ENCODE measurements around the gene HOXD3. TPM values are rescaled to one million over a fixed set of nuclear protein-coding genes. Genes with fewer than 3 reads are reported as not detected.

HOXD3 gene
- total RNA-seq, 1 experiment from 2014 or later: not detected

DNA sequence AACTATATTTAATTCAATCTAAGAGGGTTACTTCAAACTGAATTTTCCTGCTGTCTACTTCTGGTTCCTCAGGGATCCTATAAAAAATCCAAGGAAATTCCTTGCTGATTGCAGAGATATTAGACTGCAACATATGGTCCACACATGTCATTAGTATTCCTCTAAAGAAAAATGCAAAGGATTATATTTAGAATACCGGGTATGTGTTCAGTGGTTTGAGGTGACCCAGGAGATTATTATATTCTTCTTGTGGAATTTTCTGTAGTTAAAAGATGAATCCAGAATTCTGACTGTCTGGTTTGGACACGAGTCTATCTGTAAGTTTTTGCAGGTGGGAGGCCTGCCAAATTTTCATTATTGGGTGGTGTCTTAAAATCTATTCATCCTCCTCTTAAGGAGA lies 49.6 kb downstream of the HOXD3 start:
- no peak for DNase-seq (ENCODE audit: low read depth)

DNA sequence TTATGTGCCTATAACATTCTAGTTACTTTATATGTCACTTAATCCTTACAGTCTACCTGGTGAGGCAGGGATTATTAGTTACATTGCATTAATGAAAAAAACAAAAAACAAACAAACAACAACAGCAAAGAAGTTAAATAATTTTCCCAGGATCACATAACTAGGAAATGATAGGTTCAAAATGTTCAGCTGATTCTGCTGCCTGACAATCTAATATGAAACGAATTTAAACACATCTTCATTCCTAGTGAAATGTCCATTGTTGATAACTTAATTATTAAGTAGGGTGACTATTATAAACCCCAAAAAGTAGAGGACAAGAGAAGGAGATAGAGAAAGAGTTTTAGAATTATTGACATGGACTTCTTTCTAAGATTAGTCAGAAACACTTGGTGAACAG lies 54.0 kb downstream of the HOXD3 start:
- no peak for DNase-seq (ENCODE audit: low read depth)

DNA sequence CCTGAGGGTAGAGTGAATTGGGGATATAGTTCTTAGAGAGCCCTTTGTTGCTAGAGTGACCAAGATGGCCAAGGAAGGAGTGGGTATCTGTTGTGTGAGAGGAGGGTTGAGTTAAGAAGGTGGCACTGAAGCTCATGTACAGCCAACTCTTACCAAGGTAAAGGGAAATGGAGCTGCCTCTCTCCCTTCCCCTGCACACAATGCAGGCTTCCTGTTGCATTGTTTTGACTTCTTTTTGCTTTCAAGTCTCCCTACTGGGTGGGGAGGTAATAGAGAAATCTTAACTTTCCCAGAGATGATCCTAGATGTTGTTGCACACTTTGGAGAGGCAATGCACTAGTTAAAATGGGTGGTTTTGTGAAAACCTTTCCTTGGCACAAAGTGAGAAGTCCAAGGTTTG lies 55.2 kb downstream of the HOXD3 start:
- no peak for DNase-seq (ENCODE audit: low read depth)

DNA sequence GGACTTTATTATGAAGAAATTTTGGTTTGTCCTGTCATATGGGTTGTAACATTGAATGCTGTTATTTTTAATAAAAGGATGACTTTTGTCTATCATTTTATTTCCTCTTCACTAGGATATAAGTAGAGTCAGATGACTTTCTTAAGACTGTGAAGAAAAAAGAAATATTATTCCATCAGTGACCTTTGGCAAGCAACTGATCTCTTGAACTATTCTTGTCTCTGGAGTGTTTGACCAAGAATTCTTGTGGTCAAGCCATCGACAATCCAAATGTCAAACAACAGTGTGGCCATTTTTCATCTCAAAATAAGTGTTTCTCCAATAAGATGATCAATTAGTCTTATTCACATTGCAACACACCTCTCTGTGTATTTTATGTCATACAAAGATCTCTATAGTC lies 56.3 kb downstream of the HOXD3 start:
- no peak for DNase-seq (ENCODE audit: low read depth)

Other genes with a start within 250 kb of the HOXD3 start
- 46.0 and 71.8 TPM in 2 replicates for gene LNPK, start 155.0 kb upstream of the HOXD3 start, total RNA-seq (2014; rRNA removed)
- gene EVX2, start 73.3 kb upstream of the HOXD3 start, total RNA-seq (2014; rRNA removed): not detected in 2 replicates
- not detected in 2 replicates for gene HOXD13, start 64.6 kb upstream of the HOXD3 start, total RNA-seq (2014; rRNA removed)
- not detected in 2 replicates for gene HOXD12, start 57.5 kb upstream of the HOXD3 start, total RNA-seq (2014; rRNA removed)
- not detected in 2 replicates for gene HOXD11, start 50.0 kb upstream of the HOXD3 start, total RNA-seq (2014; rRNA removed)
- not detected in 2 replicates for gene HOXD10, start 40.5 kb upstream of the HOXD3 start, total RNA-seq (2014; rRNA removed)
- gene HOXD9, start 34.6 kb upstream of the HOXD3 start, total RNA-seq (2014; rRNA removed): 0.06 TPM in 1 of 2 replicates, not detected in the other
- gene HOXD8, start 27.6 kb upstream of the HOXD3 start, total RNA-seq (2014; rRNA removed): 0.58 and 1.4 TPM in 2 replicates
- not detected in 2 replicates for gene HOXD4, start 5.8 kb upstream of the HOXD3 start, total RNA-seq (2014; rRNA removed)
- not detected in 2 replicates for gene HOXD1, start 31.4 kb downstream of the HOXD3 start, total RNA-seq (2014; rRNA removed)
- 32.3 and 37.8 TPM in 2 replicates for gene MTX2, start 112.1 kb downstream of the HOXD3 start, total RNA-seq (2014; rRNA removed)